ENCODE data around the gene BAZ2B. TPM values are rescaled to one million over a fixed set of nuclear protein-coding genes. Genes with fewer than 3 reads are reported as not detected.

Gene BAZ2B
- total and polyA plus RNA-seq, 2 of the 13 experiments (the other 11 are each of a cell fraction or from before 2014, with no cell fraction given), result 14.0 to 15.1 TPM

DNA sequence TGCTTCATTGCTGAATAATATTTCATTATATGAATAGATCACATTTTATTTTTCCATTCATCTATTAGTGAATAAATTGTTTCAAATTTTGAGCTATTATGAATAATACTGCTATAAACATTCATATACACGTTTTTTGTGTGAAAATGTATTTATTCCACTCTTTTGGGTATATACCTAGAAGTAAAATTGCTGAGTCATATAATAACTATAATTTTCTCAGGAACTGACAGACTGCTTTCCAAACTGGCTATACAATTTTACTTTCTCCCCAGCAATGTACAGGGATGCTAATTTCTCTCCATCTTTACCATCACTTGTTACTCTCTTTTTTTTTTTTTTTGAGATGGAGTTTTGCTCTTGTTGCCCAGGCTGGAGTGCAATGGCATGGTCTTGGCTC, 35.5 kb upstream of the BAZ2B start:
- BruUV-seq (replicated peaks), result no TSS peak
- WGBS (ENCODE audit: low lambda C conversion rate), result 13% methylated on average over 1 of the region's 1 CpG

DNA sequence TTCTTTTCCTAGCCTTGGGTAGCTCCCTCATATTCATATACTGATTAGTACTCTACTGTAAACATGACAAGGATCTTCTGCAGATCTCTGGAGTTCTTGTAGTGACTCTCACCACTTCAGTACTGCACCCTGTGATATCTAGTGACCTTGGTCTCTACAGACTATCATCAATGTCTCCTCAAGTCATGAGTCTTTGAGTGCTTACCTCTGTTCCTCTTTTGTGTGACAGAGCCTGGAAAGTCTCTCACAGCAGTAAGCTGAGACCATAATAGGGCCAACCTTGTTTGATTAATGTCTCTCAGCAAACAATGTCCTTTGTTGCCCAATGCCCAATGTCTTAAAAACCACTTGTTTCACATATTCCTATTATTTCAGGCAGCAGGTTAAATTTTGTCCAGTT, 34.2 kb upstream of the BAZ2B start:
- H3K4me3 ChIP-seq (replicated peaks in 1 of 3; ENCODE audit: insufficient read depth in 1 of 3, low read depth in 2 of 3, low read length in 3 of 3), result no peak overlapping the region
- DNase-seq (ENCODE audit: low spot score), result no peak
- POLR2A ChIA-PET, result no interaction called here
- H3K9ac ChIP-seq (ENCODE audit: insufficient read depth, low read depth, low read length), result no peak overlapping the region
- no peaks in the 10 kb centered on the region for H3K9me3 ChIP-seq (ENCODE audit: low read length)
- CTCF ChIA-PET (ENCODE audit: low intra/inter-chr PET ratio, low total read pairs), result no interaction called here
- in situ Hi-C loops (cut with HindIII; ENCODE audit: extremely low pct_ligation_motif_present, low pct_unique_long_range_greater_than_20kb), result no loop called here
- H3K4me2 ChIP-seq (ENCODE audit: low read depth, low read length), result no peak overlapping the region
- no peaks in the 10 kb centered on the region for H3K79me2 ChIP-seq (ENCODE audit: insufficient read depth, low read length)
- no peaks in the 10 kb centered on the region for H3K36me3 ChIP-seq (replicated peaks in 1 of 2; ENCODE audit: control insufficient read depth in 1 of 2, insufficient read depth in 2 of 2, low read length in 2 of 2)
- no peak overlapping the region for H2AFZ ChIP-seq (ENCODE audit: low read length)
- no peak for TF ChIP-seq TGIF2 (CRISPR knock-in tag; IDR thresholded peaks at IDR 0.05)
- no peak for TF ChIP-seq HES4 (CRISPR knock-in tag; IDR thresholded peaks at IDR 0.05; ENCODE audit: borderline replicate concordance)
- TF ChIP-seq MTA3 (CRISPR knock-in tag; IDR thresholded peaks at IDR 0.05), result no peak
- TF ChIP-seq JUN (CRISPR knock-in tag; IDR thresholded peaks at IDR 0.05), result no peak
- TF ChIP-seq HMGA1 (CRISPR knock-in tag; conservative IDR thresholded peaks at IDR 0.05), result no peak
- no peak for TF ChIP-seq ZNF589 (CRISPR knock-in tag; conservative IDR thresholded peaks at IDR 0.05)
- TF ChIP-seq, protein P1, sequence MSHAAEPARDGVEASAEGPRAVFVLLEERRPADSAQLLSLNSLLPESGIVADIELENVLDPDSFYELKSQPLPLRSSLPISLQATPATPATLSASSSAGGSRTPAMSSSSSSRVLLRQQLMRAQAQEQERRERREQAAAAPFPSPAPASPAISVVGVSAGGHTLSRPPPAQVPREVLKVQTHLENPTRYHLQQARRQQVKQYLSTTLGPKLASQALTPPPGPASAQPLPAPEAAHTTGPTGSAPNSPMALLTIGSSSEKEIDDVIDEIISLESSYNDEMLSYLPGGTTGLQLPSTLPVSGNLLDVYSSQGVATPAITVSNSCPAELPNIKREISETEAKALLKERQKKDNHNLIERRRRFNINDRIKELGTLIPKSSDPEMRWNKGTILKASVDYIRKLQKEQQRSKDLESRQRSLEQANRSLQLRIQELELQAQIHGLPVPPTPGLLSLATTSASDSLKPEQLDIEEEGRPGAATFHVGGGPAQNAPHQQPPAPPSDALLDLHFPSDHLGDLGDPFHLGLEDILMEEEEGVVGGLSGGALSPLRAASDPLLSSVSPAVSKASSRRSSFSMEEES (CRISPR knock-in tag; IDR thresholded peaks at IDR 0.05), result no peak
- no peak for TF ChIP-seq ZNF674 (CRISPR knock-in tag; IDR thresholded peaks at IDR 0.05; ENCODE audit: low read depth)
- TF ChIP-seq PAWR (CRISPR knock-in tag; IDR thresholded peaks at IDR 0.05; ENCODE audit: borderline replicate concordance), result no peak
- TF ChIP-seq, protein P2, sequence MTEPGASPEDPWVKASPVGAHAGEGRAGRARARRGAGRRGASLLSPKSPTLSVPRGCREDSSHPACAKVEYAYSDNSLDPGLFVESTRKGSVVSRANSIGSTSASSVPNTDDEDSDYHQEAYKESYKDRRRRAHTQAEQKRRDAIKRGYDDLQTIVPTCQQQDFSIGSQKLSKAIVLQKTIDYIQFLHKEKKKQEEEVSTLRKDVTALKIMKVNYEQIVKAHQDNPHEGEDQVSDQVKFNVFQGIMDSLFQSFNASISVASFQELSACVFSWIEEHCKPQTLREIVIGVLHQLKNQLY (CRISPR knock-in tag; IDR thresholded peaks at IDR 0.05), result no peak
- TF ChIP-seq CREM (IDR thresholded peaks at IDR 0.05), result no peak
- no peak for TF ChIP-seq CREM (CRISPR knock-in tag; IDR thresholded peaks at IDR 0.05)
- TF ChIP-seq ZNF761 (CRISPR knock-in tag; conservative IDR thresholded peaks at IDR 0.05), result no peak
- no peaks in the 10 kb centered on the region for H4K20me1 ChIP-seq (ENCODE audit: insufficient read depth, low read length)
- no peak for FAIRE-seq
- H3K4me1 ChIP-seq (ENCODE audit: insufficient read depth, low read length), result no peaks in the 10 kb centered on the region
- intact Hi-C loops (cut with micrococcal nuclease; ENCODE audit: unreplicated experiment), result no loop called here
- no TSS peak for BruUV-seq (replicated peaks)
- no peak overlapping the region for H3K27ac ChIP-seq (ENCODE audit: extremely low read length, insufficient read depth, low read length)
- ATAC-seq, result no peak
- H3K27me3 ChIP-seq (ENCODE audit: control insufficient read depth in 1 of 2, insufficient read depth in 2 of 2, low read length in 2 of 2), result no peaks in the 10 kb centered on the region

More for the DNA sequence above, 35.5 kb upstream of the BAZ2B start:
- POLR2A ChIA-PET, result no interaction called here
- in situ Hi-C loops (cut with HindIII; ENCODE audit: extremely low pct_ligation_motif_present, low pct_unique_long_range_greater_than_20kb) (no loop called here), intact Hi-C loops (cut with micrococcal nuclease; ENCODE audit: unreplicated experiment) (no loop called here)
- DNase-seq (ENCODE audit: low spot score), result no peak
- ATAC-seq, result no peak
- Histone ChIP-seq H3K79me2 (ENCODE audit: insufficient read depth, low read length) (no peaks in the 10 kb centered on the region), H4K20me1 (ENCODE audit: insufficient read depth, low read length) (no peaks in the 10 kb centered on the region), H3K4me1 (ENCODE audit: insufficient read depth, low read length) (no peaks in the 10 kb centered on the region), H3K4me2 (ENCODE audit: low read depth, low read length) (no peak overlapping the region), H3K9ac (ENCODE audit: insufficient read depth, low read depth, low read length) (no peak overlapping the region), H3K36me3 (replicated peaks in 1 of 2; ENCODE audit: control insufficient read depth in 1 of 2, insufficient read depth in 2 of 2, low read length in 2 of 2) (no peaks in the 10 kb centered on the region), H2AFZ (ENCODE audit: low read length) (no peak overlapping the region), H3K9me3 (ENCODE audit: low read length) (no peaks in the 10 kb centered on the region), H3K4me3 (replicated peaks in 1 of 3; ENCODE audit: insufficient read depth in 1 of 3, low read depth in 2 of 3, low read length in 3 of 3) (no peak overlapping the region), H3K27ac (ENCODE audit: extremely low read length, insufficient read depth, low read length) (no peak overlapping the region), H3K27me3 (ENCODE audit: control insufficient read depth in 1 of 2, insufficient read depth in 2 of 2, low read length in 2 of 2) (no peaks in the 10 kb centered on the region)
- TF ChIP-seq MAFK (conservative IDR thresholded peaks at IDR 0.05 in 1 of 2, IDR thresholded peaks at IDR 0.05 in 1 of 2; ENCODE audit: low read length in 2 of 2), result peak; percentile 85 to 93
- no peak for TF ChIP-seq TBL1XR1 (IDR thresholded peaks at IDR 0.05; ENCODE audit: borderline replicate concordance, low read length, partially characterized antibody)
- TF ChIP-seq TBX2 (CRISPR knock-in tag; IDR thresholded peaks at IDR 0.05; ENCODE audit: borderline replicate concordance), result no peak
- no peak for TF ChIP-seq MIER2 (CRISPR knock-in tag; IDR thresholded peaks at IDR 0.05)
- peak; percentile 87 for TF ChIP-seq NFE2L2 (IDR thresholded peaks at IDR 0.05; ENCODE audit: low read length)
- TF ChIP-seq MAFF (IDR thresholded peaks at IDR 0.05; ENCODE audit: low read depth, low read length), result peak; percentile 78
- no peak for TF ChIP-seq NFIC (IDR thresholded peaks at IDR 0.05; ENCODE audit: low read length)
- no peak for FAIRE-seq
- CTCF ChIA-PET (ENCODE audit: low intra/inter-chr PET ratio, low total read pairs), result no interaction called here
